ENCODE data around the gene RPP30. TPM values are rescaled to one million over a fixed set of nuclear protein-coding genes. Genes with fewer than 3 reads are reported as not detected.

The RPP30 gene
- total RNA-seq, 1 experiment from 2014 or later: 56.8 TPM

DNA sequence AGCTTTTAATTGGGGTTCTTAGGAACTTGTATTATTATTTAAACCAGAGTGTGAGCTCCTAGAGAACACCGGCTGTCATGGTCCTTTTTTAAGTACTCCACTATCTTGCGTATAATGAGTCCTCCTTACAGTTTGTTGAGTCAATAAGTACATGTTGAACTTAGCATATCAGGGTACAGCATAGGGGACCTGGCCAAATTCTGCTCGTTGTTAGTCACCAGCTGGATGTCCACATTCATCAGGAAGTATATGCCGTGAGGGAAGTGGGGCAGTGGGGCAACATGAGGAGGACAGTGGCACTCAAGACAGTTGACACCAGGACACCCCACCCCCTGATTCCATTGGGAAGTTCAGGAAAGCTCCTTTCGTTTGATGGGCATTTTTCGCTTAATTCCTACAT is 16.6 kb downstream of the RPP30 start:
- no peaks in the 10 kb centered on the region for H3K9me3 ChIP-seq (ENCODE audit: control insufficient read depth in 1 of 2, insufficient read depth in 1 of 2, low read depth in 1 of 2, low read length in 2 of 2)
- no peaks in the 10 kb centered on the region for H3K27me3 ChIP-seq (ENCODE audit: insufficient read depth, low read length)
- intact Hi-C loops (cut with micrococcal nuclease): loop anchor here (10.0 kb wide), 2 partner anchors 856 to 1026 kb away; no protein-coding TSS in a partner anchor
- H3K9me2 ChIP-seq (ENCODE audit: insufficient read depth): no peaks in the 10 kb centered on the region
- no peaks in the 10 kb centered on the region for H3K79me2 ChIP-seq (ENCODE audit: insufficient read depth, low read length)
- no peaks in the 10 kb centered on the region for H4K20me1 ChIP-seq (ENCODE audit: insufficient read depth)
- no TSS peak for BruUV-seq (replicated peaks)
- RAD21 ChIA-PET (ENCODE audit: low non-redundant PET in 1 of 2, low total read pairs in 2 of 2, uncharacterized antibody in 2 of 2, unreplicated experiment in 2 of 2): no interaction called here
- H3K9ac ChIP-seq (ENCODE audit: low read length): no peak overlapping the region
- no peak overlapping the region for H2AFZ ChIP-seq (ENCODE audit: low read depth, low read length, poor library complexity, severe bottlenecking)
- no peak overlapping the region for H3K4me2 ChIP-seq (ENCODE audit: low read length)
- no peak overlapping the region for H3K4me3 ChIP-seq (replicated peaks in 1 of 2; ENCODE audit: low read depth in 1 of 2, low read length in 2 of 2)
- TF ChIP-seq POLR2A (IDR thresholded peaks at IDR 0.05; ENCODE audit: borderline replicate concordance, extremely low read depth, insufficient read depth, insufficient read length): no peak
- no peak for TF ChIP-seq REST (IDR thresholded peaks at IDR 0.05; ENCODE audit: low read depth)
- POLR2A ChIA-PET: no interaction called here
- no peak for ATAC-seq
- H3K4me1 ChIP-seq (ENCODE audit: control insufficient read depth in 1 of 2, insufficient read depth in 2 of 2, low read length in 2 of 2): no peaks in the 10 kb centered on the region; a peak in 1 of 4 replicates
- no peak for DNase-seq (ENCODE audit: low read depth, low spot score)
- peaks cover 36 to 59% of the 10 kb centered on the region in 2 experiments; a peak in 3 of 4 replicates for H3K36me3 ChIP-seq (ENCODE audit: control insufficient read depth in 1 of 2, insufficient read depth in 2 of 2, low read length in 2 of 2)
- CTCF ChIA-PET: interaction anchor here (1.2 kb wide), 1 partner anchor 362 kb away, joined by 3 read pairs; no protein-coding TSS in a partner anchor
- no peak overlapping the region for H3K27ac ChIP-seq (ENCODE audit: low read depth, low read length)

DNA sequence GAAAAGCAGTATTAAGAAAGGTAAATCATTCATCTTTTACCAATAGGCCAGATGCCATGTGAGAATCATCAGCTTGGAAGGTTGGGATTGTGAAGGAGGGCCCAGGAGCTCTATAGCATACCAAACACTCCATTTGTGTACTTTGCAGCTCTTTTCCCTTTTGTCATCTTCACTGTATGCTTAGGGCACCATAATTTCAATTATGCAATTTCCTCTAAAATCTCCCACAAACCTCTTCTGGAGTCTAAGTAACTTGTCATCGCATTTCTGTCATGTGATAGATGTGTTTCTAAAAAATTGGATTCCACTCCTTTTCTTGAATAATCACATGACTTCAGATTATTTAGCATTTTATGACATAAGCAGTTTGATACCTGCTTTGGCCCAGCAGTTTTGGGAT is 17.9 kb downstream of the RPP30 start:
- H3K9me3 ChIP-seq (ENCODE audit: control insufficient read depth in 1 of 2, insufficient read depth in 1 of 2, low read depth in 1 of 2, low read length in 2 of 2): no peaks in the 10 kb centered on the region
- no peaks in the 10 kb centered on the region for H3K9me2 ChIP-seq (ENCODE audit: insufficient read depth)
- H3K4me3 ChIP-seq (replicated peaks in 1 of 2; ENCODE audit: low read depth in 1 of 2, low read length in 2 of 2): no peak overlapping the region
- H4K20me1 ChIP-seq (ENCODE audit: insufficient read depth): no peaks in the 10 kb centered on the region
- H3K36me3 ChIP-seq (ENCODE audit: control insufficient read depth in 1 of 2, insufficient read depth in 2 of 2, low read length in 2 of 2): peaks cover 40 to 55% of the 10 kb centered on the region in 2 experiments; a peak in 3 of 4 replicates
- BruUV-seq (replicated peaks): no TSS peak
- H3K27me3 ChIP-seq (ENCODE audit: insufficient read depth, low read length): no peaks in the 10 kb centered on the region
- H3K4me1 ChIP-seq (ENCODE audit: control insufficient read depth in 1 of 2, insufficient read depth in 2 of 2, low read length in 2 of 2): no peaks in the 10 kb centered on the region
- DNase-seq (ENCODE audit: low read depth, low spot score) (no peak), ATAC-seq (no peak)
- no peak overlapping the region for H3K4me2 ChIP-seq (ENCODE audit: low read length)
- CTCF ChIA-PET: interaction anchor here (1.2 kb wide), 1 partner anchor 22 kb away, joined by 3 read pairs; no protein-coding TSS in a partner anchor
- H3K79me2 ChIP-seq (ENCODE audit: insufficient read depth, low read length): no peaks in the 10 kb centered on the region
- intact Hi-C loops (cut with micrococcal nuclease): loop anchor here (10.0 kb wide), 2 partner anchors 855 to 1025 kb away; no protein-coding TSS in a partner anchor
- POLR2A ChIA-PET: no interaction called here
- RAD21 ChIA-PET (ENCODE audit: low non-redundant PET in 1 of 2, low total read pairs in 2 of 2, uncharacterized antibody in 2 of 2, unreplicated experiment in 2 of 2): no interaction called here
- H2AFZ ChIP-seq (ENCODE audit: low read depth, low read length, poor library complexity, severe bottlenecking): no peak overlapping the region
- no peak overlapping the region for H3K27ac ChIP-seq (ENCODE audit: low read depth, low read length)
- H3K9ac ChIP-seq (ENCODE audit: low read length): no peak overlapping the region
- no peak for TF ChIP-seq EGR1 (IDR thresholded peaks at IDR 0.05; ENCODE audit: low read depth)
- TF ChIP-seq MAX (IDR thresholded peaks at IDR 0.05): no peak
- no peak for TF ChIP-seq EZH2phosphoT487 (IDR thresholded peaks at IDR 0.05; ENCODE audit: borderline replicate concordance)
- no peak for TF ChIP-seq ZBTB33 (IDR thresholded peaks at IDR 0.05; ENCODE audit: extremely low read depth, insufficient replicate concordance, low read length)
- TF ChIP-seq EZH2 (IDR thresholded peaks at IDR 0.05): no peak
- no peak for TF ChIP-seq FOSL1 (IDR thresholded peaks at IDR 0.05; ENCODE audit: low read depth)
- TF ChIP-seq ELF1 (IDR thresholded peaks at IDR 0.05; ENCODE audit: borderline replicate concordance, low read depth): no peak
- TF ChIP-seq POLR2A (IDR thresholded peaks at IDR 0.05; ENCODE audit: borderline replicate concordance, extremely low read depth, insufficient read depth, insufficient read length): no peak
- no peak for TF ChIP-seq REST (IDR thresholded peaks at IDR 0.05; ENCODE audit: low read depth)

All from HCT116 (cell line).